Measurements from ENCODE around the gene TRAPPC10.
"Not testable (repeated sequence)": the region's sequence is repeated elsewhere in the genome, so short reads cannot be mapped to it uniquely, and the experiment has no call there.

Gene TRAPPC10

DNA sequence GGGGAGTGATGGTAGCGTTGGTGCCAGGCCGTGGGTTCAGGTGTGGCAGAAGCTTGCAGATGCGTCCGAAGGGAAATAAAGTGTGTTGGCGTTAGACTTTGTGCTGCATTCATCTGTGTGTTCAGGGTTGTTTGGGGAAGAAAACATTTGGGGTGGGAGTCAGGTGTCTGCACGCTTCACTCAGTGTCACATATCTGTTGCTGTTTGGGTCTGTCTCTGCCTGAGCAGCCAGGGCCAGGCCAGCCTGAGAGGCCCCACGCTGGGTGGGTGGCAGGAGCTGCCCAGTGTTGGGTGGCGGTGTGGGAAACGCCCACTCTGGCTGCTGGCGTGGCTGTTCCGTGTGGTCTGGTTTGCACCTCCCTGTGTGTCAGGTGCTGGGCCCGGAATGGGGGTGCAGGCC, 133.5 kb downstream of the TRAPPC10 start:
- DNase-seq (ENCODE audit: low read depth in 2 of 2): not testable (repeated sequence)

DNA sequence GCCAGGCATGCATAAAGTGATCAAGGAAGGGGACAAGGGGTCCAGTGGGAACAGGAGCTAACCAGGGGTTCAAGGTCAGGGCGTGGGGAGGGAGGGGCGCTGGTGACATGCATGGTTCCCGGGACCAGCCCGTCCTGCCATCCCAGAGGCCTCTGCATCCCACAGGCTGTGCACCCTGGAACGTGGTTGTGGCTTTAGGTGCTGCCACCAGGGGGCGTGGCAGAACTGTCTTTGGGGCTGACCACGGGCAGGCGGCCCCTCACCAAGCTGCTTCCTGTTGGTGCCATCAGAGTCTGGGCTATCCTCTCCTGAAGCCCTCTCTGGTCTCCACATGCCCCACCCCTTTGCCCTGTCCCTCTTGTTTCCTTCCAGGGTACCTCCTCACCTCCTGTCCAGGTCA, 135.0 kb downstream of the TRAPPC10 start:
- DNase-seq (ENCODE audit: low read depth in 2 of 2): not testable (repeated sequence)

DNA sequence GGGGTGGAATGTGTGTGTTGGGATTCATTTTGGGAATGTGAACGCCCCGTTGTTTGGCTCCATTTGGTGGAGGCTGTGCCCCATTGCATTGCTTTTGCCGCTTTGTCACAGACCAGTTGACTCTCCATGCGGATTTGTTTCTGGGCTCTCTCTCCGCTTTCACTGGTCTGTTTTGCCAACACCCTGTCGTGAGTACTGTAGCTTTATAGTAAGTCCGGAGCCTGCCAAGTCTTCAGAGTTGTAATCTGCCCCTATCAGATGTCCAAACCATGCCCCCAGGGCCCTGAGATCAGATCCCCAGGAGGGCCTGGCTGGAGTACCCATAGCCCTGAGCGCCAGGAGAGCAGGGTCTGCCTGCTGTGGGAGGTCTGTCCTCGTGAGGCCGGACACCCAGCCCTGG, 138.1 kb downstream of the TRAPPC10 start:
- not testable (repeated sequence) for DNase-seq (ENCODE audit: low read depth in 2 of 2)

DNA sequence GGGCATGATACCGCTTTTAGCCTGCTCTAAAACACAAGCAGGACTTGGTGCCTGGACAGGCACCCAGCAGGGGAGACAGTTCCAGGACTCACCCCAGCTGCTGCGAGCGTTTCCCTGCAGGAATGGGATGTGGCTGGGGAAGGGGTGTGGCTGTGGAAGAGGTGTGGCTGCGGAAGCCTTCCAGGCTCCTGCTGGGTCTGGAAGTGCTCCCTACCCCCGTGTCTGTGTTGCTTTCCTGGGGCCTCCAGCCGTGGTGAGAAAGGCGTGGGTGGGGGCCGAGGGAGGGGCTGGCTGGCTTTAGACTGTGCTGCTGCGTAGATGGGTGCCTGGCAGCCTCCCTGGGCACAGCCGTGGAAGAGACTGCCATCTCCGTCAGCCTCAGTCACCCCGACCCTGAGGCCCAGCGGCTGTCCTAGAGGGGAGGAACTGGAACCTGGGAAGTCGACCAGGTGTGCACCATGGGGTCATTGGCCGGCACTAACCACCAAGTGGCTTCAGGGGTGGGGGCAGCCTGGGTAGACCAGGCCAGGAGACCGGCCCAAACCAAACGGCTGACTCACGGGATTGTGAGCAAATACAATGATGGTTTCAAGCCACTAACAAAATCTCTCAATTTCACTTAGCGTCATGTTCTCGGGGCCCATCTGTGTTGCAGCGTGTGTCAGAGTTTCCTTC, 141.2 kb downstream of the TRAPPC10 start:
- not testable (repeated sequence) for DNase-seq (ENCODE audit: low read depth in 2 of 2)

DNA sequence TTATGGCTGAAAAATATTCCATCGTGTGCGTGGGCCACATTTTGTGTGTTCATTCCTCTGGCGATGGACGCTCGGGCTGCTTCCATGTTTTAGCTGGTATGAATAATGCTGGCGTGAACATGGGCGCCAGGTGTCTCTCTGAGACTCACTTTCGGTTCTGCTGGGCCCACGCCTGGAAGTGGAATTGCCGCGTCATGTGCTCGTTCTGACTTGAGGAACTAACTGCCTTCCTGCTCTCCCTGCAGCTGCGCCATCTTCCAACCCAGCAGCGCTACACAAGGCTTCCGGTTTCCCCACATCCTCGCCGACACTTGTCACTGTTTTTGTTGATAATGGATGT, 141.8 kb downstream of the TRAPPC10 start:
- peak; percentile 26 to 38 for DNase-seq (ENCODE audit: low read depth in 2 of 2)

DNA sequence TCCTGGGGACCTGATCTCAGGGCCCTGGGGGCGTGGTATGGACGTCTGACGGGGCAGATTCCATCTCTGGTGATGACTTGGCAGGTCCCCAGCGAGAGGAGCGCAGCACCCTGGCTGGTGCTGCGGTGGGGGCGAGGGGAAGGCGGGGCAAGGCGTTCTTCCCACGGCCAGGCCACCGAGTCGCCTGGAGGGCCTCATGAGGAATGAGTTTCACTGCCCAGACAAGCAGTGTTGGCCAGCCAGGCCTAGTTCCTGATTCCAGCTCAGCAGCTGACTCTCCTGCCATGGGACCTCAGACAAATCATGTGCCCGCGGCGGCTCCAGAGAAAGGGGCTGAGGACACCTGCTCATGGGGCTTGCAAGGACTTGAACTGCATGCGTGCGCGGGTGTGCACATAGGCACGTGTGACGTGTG, 142.7 kb downstream of the TRAPPC10 start:
- DNase-seq (ENCODE audit: low read depth in 2 of 2): not testable (repeated sequence)

DNA sequence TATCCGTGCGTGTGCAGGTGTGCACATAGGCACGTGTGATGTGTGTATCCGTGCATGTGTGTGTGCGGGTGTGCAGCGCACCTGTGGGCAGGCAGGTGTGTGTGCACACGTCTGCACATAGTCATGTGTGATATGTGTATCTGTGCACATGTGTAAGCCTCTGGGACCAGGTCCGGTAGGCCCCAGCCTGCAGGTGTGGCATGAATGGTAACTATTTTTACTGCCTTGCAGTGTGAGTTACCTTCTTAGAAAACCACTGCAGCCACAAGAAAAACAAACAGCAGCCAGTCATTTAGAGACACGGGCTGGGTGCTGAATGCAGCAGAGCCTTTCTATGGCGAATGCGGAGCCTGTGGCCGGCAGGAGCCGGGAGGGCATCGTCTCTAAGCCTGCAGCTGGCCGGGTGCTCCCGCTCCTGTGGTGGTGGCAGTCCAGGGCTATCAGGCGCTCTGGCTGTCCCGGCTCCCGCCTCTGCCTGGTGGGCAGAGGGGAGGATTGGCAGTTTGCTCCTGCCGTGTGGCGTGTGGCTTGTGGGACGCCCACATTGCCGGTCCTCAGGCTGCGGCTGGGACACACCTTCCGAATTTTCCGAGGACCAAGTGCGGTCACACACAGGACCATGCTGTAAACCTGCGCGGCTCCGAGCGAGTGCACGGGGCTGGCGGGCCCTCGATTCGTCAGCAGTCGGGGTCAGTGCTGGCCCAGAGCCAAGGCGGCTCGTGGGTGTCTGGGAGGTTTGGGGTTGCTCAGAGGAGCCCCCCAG, 143.3 kb downstream of the TRAPPC10 start:
- DNase-seq (ENCODE audit: low read depth in 2 of 2): not testable (repeated sequence)

DNA sequence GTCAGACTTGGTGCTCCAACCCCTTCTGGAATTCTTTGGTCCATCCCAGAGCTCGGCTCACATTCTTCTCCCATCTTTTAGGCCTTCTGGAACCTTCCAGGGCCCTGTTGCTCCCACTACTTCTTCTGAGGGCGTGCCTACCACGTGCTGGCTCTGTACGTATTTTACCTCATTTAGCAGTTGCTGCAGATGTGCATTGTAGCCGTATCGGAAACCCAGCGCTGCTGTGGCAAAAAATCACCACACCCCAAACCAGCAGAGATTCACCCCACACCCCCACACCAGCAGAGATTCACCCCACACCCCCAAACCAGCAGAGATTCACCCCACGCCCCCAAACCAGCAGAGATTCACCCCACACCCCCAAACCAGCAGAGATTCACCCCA, 143.9 kb downstream of the TRAPPC10 start:
- not testable (repeated sequence) for DNase-seq (ENCODE audit: low read depth in 2 of 2)

Measured in stimulated activated CD4-positive, alpha-beta T cell treated with anti-CD3 and anti-CD28 coated beads, Interleukin-1b, Interleukin-23, amount 100 ng/mL, for 4 hours (primary cell).